Activated T-helper 2 cell treated with anti-CD3 and anti-CD28 coated beads, Interferon-gamma antibody, Interleukin-2, Interleukin-4, amounts not matched to agents 10 μg/mL and 5 μg/mL and 100 μg/mL, durations not matched to agents 14 hours and 24 hours and 36 hours (primary cell): ENCODE measurements around the gene CFAP221. TPM values are rescaled to one million over a fixed set of nuclear protein-coding genes. Genes with fewer than 3 reads are reported as not detected.

Experiments used
- total RNA-seq: library from RNA; stranded (reverse); gene quantifications from 2 replicates; pipeline ENCODE4 v1.2.3, GENCODE V29; 2022

Gene CFAP221
- total RNA-seq, 1 donor from 2014 or later, result not detected

Other genes starting within 250 kb of the CFAP221 start
- 11.0 and 13.3 TPM in 2 replicates for gene C2orf76, start 177.6 kb upstream of the CFAP221 start, total RNA-seq
- 162 and 168 TPM in 2 replicates for gene DBI, start 177.5 kb upstream of the CFAP221 start, total RNA-seq
- 0.14 TPM in 1 of 2 replicates, not detected in the other for gene TMEM37, start 112.6 kb upstream of the CFAP221 start, total RNA-seq
- gene SCTR, start 20.0 kb upstream of the CFAP221 start, total RNA-seq, result not detected in 2 replicates
- gene TMEM177, start 134.8 kb downstream of the CFAP221 start, total RNA-seq, result 16.9 and 17.0 TPM in 2 replicates
- gene PTPN4, start 215.5 kb downstream of the CFAP221 start, total RNA-seq, result 22.1 and 22.5 TPM in 2 replicates